G401 (cell line): ENCODE measurements around the gene HJURP. TPM values are rescaled to one million over a fixed set of nuclear protein-coding genes. Genes with fewer than 3 reads are reported as not detected.

ENCODE experiments used
- DNase-seq: peaks from one replicate; pipeline ENCODE4 v3.0.0-alpha.2; 2015; ENCODE audit warnings: low spot score
- in situ Hi-C: cut with HindIII; loops from 2 replicates; pipeline ENCODE4 v1.10.0; 2016; ENCODE audit warnings: low sequenced_read_pairs, mixed read lengths
- total RNA-seq: library from RNA; depleted of rRNA; stranded (reverse); fragments of >200 nt; shearing (Covaris generic); gene quantifications from 2 replicates; pipeline ENCODE4 v1.2.3, GENCODE V29; 2014

Gene HJURP
- total RNA-seq, 1 experiment from 2014 or later: 38.5 TPM

DNA sequence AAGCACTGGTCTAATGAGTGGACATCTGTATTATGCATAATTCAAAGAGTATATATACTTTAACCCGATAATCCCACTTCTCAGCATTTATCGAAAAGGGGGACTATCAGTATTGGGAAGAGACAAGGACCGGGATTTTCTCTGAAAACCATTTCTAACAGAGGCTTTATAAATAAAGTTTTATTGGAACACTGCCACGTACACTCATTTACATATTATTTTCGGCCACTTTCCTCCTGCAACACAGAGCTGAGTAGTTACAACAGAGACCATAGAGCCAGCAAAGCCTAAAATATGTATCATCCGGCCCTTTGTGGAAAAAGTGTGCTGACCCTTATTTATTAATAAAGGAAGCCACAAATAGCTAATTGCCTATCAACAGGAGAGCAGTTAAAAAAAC lies 3.2 kb downstream of the HJURP start:
- no peak for DNase-seq
- in situ Hi-C loops: no loop called here

DNA sequence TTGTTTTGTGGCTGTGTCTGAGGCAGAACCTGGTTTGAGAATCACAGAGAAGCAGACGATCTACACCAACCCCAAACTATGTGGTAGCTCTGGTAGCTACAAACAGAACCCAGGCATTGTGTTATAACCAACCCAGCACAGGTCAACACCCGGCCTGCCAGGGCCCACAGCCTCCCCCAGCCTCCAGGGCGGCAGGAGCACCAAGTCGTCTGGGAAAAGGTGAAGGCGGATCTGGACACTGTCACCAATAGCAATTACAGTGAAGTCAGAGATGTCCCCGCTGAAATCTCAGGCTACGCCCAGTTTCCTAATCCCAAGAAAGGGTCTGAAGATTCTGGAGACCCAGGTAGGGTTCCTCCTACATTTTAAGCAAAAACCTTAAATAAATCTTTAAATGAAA lies 3.6 kb downstream of the HJURP start:
- in situ Hi-C loops: no loop called here
- no peak for DNase-seq

DNA sequence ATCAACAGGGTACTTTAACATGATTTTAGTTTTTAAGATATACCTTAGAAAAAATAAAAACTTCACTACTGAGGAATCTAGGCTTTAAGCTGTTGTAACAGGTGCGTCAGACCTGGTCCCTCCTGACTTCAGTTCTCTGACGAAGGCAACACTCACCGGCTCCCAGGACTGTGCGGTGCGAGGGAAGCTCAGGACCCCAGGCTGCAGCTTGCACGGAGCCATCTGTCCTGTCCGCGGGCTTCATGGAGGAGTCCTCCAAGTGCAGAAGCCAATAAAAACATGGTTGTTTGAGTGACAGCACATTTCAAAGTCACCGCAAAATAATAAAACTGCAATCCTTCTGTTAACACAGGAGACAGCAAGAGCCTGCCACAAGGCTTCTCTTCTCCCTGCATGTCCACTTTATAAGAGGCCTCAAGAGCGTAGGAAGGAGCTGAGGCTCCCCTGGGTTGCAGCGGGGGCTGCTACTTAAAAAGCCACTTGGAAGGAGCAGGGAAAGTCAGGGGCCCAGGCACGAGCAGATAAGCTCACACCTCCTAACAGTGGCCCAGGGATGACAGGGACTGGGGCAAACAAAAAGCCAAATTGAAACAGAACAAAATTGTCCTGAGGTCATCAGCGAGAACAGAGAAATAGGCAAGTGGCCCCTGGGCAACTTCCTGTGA lies 4.6 kb downstream of the HJURP start:
- in situ Hi-C loops: no loop called here
- DNase-seq: no peak

DNA sequence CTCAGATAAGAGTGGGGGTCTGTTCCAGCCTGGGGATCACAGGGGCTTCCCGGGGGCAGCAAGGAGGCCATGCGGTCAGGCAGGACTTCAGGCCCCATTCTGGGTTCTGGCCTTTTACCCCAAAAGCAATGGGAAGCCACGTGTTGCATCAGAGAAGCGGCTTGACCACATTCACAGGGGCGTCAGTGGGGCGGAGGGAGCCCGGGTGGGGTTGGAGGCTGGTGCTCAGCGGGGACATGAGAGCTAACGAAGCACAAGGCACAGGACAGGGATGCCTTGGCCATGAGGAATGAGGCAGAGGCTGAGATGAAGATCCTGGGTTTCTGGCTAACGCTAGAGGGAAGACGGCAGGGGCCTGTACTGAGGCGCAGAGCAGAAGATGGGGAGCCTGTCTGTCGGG lies 6.1 kb downstream of the HJURP start:
- in situ Hi-C loops: no loop called here
- no peak for DNase-seq

DNA sequence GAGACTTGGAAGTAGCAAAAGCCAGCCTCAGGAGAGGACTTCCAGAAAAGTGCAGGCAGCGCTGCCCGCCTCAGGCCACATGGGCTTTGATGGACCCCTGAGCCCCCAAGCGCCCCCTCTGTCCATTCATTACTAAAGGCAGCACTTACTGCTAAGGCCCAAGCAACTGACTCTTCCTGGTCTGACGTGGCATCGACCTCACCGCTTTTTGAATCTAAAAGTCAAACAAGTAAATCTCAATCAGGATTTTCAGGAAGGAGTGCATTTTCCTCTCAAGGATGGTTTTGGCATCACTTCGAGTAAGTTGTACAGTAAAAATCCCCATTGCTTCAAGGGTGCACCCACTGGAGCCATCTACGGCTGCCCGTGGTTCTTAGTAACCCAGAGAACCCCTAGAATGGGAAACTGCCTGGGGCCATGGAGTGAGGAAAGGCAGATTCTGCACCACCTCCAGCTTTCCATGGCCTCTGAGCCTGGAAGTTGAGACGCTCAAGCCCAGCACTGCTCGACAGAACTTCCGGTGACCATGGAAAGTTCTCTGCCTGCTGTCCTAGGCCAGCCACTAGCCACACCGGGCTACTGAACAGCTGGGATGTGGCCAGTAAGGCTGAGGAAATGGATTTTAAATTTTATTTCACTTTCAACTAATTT lies 7.0 kb downstream of the HJURP start:
- in situ Hi-C loops: no loop called here
- DNase-seq: no peak

DNA sequence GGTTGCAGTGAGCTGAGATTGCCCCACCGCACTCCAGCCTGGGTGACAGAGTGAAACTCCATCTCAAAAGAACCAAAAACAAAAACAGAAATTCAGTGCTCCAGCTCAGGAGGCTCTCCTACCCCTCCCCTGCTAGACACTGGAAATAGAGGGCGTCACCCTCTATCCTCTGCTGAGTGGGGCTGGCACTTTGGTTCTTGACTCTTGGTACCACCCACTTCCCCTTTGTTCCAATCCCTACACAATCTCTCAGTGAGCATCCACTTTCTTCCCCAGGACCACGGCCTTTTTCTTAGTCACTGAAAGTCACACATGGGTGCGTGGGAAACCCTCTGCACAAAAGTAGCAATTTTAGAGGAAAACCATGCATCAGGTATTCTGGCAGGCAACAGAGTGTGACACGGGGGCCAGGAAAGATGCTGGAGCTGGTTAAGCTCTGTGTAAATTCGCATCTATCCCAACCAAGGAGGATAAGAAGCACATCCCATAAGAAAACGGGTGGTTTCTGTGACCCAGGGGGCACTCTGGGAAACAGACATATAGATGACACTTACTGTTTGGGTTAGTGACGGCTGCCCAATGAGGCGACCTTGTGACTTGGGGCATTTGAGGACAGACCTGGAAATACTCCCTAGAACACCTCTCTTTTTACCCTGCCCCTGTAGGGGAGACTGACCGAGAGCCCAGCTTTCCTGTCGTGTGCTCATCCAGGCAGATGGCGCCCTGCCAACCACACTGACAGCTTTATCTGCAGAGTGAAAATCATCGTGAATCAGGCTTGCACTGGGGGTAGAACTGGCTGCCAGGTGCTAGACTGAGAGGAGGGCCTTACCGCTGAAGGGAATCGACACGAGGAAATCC lies 7.7 kb downstream of the HJURP start:
- DNase-seq: no peak
- in situ Hi-C loops: no loop called here

DNA sequence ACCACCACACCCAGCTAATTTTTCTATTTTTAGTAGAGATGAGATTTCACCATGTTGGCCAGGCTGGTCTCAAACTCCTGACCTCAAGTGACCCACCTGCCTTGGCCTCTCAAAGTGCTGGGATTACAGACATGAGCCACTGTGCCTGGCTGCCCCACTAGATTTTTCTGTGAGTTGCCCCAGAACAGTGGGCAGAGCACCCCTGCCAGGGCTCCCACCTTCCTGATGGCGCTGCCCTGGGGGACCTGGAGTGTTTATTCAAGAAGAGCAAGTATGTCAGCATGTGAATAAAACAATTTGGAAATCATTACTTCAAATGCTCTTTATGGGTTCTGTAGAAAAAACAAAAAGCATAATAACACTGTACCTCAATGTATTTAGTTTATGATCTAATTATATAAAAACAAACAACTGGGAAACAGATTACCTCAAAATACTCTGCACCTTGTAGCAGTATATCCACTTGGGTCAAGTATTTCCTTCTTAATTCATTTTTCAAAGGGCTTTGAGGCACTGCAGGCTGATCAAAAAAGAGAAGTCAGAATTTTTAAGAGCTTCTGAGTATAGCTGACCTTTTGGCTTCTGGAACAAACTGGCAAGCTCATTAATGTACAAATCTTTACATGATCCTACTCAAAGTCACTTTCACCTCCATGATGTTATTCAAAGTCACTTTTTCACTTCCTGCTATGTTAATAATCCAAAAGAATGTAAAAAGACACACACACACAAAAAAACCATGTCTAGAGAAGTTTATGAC lies 8.9 kb downstream of the HJURP start:
- no peak for DNase-seq
- in situ Hi-C loops: no loop called here

DNA sequence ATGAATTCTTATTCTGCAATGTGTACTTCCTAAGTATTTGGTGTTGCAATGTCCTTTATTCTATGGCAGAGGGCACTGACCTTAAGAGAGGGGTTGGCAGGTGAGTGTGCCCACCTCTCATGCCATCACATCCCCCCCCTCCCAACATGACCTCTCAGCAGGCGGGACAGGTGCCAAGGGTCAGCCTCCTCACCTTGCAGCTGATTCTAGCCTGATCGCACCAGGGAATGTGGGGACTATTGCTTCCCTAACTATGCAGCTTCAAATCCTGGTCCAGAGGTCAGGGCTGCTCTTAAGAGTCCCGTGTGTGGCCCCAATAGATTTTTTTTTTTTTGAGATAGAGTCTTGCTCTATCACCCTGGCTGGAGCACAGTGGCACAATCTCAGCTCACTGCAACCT lies 9.5 kb downstream of the HJURP start:
- DNase-seq: no peak
- in situ Hi-C loops: no loop called here

DNA sequence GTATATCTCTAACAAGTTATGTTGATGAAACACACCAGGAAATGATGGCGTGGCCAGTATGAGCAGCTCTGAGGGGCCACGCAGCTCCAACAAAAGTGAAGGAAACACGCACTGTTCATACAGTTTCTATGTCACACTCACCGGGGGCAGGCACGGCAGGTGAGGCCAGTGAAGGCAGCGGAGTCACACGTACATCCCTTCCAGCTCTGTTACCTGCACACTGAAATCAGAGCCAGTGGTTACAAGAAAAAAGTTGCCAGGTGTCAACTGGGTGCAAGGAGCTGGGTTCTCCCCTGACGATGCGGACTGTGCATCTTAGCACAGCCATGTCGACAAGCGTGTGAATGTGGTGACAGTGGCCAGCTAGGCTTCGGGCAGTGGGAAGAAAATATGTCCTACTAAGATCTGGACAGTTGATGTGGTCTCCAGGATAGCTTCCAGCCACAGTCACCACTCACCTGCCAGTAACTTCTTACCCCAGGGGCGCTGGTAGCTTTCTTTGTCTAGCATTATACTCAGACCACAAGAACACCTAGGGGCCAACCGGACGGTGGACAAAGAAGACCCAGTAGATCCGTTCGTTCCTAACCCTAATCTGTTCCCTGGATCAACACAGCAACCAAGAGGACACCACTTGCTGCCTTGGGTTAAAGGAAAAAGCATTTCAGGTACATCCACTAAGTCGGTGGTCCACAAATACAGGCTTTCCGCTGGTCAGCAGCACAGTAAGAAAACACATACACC lies 10.1 kb downstream of the HJURP start:
- in situ Hi-C loops: no loop called here
- no peak for DNase-seq

DNA sequence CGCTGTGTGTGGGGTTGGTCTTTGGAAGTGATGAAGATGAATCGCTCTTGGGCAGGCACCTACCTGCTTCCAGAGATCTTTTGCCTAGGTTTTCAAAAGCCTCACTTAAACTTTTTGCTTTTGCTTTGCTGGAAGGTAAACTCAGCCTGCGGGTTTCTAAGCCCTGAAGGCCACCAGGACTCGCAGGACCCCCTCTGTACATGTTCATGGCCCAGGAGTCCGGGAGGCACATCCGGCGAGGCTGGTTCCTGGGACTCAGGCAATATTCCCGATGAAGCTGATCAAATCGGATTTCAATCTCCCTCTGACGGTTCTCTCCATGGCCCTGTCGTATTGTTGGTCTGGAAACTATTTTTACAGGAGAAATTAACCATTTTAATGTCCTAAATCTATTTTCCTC lies 13.2 kb downstream of the HJURP start:
- no peak for DNase-seq
- in situ Hi-C loops: no loop called here

DNA sequence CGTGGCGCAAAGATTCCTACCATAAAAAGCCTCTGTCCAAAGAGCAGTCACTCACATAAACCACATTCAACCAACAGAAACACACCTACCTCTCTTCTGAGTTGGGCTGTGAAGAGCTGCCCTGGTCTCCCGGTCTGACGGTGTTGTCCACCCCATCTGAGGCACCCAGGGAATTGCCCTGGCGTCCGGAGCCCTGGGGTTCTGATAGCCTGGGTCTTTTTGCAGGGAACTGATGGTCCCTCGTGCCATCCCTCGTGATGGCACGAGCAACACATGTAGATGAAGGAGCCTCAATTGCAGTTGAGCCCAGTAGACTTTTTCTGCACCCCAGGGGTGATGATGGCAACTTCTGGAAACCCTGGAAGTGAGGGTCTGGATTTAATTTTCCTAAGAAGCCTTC lies 13.8 kb downstream of the HJURP start:
- in situ Hi-C loops: no loop called here
- DNase-seq: no peak

DNA sequence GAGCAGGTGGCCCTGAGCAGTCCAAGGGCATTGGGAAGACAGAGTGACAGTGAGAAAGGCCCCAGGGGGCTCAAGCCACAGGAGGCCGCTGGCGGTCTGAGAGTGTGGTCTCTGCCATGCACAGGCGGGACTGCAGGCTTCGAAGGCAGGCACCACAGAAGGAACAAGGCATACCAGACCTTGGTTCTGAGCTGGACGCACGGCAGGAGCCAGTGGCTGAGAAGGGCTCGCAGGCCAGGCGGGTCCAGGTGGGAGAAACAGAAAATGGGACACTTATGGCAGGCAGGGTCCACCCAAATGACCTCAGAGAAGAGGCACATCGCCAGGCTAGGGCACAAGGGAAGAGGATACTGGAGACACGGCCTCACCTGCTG lies 14.9 kb downstream of the HJURP start:
- in situ Hi-C loops: no loop called here
- DNase-seq: no peak

DNA sequence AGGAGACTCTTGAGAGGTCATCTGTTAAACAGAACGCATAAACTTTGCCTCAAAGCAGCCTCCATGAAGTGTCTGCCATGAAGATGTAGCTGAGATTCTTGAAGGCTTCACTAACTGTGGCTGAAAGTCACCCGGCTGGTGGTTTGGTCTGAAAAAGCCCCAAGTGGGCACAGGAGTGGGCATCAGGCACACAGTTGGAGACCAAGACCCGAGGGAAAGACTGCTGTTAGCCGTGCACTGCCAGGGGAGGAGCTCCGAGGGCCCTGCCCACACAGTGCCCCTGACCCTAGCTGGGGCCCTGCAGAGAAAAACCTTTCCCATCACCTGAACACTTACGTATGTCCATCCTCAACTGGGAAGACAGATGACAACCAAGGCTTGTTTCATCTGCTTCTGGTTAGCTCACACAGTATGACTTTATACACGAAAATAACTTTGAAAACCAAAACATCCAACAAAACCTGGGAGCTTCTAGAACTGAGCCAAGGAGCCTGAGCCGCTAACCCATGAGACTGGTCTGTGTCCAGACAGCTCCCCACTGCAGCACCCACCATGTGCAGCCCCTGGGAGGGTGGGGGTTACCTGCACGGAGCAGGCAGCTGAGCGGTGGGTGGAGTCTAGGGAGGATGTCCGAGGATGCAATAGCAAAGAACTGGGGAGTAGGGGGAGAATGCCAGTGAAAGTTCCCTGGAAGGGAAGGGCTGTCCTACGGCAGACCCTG lies 15.4 kb downstream of the HJURP start:
- in situ Hi-C loops: no loop called here
- DNase-seq: no peak

DNA sequence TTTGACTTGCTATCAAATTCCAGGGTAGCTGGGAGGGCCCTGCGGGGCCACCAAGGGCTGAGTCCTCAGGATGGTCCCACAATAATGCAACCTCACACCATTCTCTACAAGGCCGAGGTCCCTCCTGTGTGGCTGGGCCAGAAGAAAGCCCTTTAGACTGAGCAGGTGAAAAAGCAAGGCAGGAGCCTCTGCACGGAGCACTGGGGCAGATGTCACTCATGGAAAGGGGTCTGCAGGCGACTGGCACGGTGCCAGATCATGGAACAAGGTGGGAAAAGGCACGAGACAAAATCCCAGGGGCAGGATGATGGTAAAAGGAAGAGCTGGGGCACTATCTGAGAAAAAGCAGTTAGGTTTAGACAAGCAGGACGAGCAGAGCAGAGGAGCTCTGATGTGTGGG lies 16.1 kb downstream of the HJURP start:
- no peak for DNase-seq
- in situ Hi-C loops: no loop called here

DNA sequence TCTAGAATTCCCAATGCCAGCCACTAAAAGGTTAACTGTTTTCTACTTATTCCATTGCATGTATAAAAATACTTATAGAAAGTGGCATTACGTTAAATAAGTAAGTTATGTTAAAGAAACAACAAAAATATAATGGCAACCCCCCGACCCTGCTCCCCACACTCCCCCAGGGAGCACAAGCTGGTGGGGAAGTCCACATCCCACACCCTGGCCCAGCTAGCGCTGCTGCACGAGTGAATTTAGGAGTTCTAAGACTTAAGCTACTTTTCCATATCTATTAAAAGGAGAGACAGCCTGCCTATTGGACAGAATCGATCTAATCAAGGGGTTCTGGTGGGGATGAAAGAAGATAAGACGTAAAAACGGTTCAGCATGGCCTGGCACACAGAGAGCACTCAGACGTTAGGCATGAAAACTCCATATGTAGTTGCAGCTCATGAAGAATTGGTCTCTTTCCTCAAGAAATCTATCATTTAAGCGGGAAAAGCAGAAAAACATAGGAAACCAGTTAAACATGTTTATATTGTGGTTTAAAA lies 16.6 kb downstream of the HJURP start:
- in situ Hi-C loops: no loop called here

DNA sequence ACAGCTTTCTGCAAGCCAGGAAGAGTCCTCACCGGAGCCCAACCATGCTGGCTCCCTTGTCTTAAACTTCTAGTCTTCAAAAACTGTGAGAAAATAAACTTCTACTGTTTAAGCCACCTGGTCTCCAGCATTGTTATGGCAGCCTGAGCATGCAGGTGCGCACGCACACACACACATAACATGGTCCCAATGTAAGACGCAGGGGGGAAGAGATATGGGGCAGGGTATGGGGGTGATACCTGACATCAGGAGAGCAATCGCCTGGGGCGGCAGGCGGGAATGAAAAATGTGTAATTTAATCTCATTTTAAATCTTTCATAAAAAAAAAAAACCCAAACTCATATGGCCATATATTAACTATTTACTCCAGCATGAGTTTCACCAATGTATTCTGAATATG lies 18.0 kb downstream of the HJURP start:
- DNase-seq: no peak
- in situ Hi-C loops: no loop called here

More for the DNA sequence above, 16.6 kb downstream of the HJURP start:
- no peak for DNase-seq

DNA sequence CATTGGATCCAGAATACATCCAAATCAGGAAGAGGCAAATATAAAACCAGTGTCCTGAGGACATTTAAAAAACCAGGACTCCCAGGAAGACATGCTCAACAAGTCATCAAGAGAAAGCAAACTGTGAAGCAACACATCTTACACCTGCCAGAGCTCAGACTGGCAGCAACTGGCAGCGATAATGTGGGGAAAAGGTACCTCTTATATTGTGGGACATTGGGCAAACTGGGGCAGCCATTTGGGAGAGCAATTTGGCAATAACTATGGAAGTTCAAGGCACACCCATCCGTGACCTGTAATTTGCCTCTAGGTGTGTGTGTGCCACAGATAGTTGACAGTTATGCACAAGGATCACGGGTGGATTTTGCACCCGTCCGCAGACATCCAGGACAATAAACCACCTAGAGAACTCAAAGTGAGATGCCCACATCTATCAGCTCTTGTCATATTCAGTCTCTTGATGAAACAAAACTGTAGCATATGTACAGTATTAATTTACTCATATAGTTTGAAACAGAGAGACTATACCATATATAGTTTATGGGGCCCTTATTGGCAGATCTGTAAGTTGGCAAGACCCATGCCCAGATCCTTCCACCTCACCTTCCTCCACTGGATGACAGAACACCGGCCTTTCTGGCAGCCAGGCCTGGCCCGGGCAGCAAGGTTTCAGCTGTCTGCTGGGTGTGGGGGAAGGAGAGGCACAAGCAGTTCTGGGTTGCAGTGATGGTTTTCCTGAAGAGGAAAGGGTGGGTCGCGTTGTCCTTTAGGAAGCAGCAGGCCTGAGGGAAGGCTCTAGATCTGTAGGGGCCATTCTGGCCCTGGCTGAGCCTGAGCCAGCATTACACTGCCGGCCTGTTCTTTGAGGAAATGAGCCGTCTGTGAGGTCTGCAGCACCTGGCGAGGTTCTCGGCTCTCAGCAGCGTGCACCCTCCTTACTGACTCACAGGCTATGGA lies 18.8 kb downstream of the HJURP start:
- no peak for DNase-seq
- in situ Hi-C loops: no loop called here
